ENCODE data around the gene PLGRKT.
"Not testable (repeated sequence)": the region's sequence is repeated elsewhere in the genome, so short reads cannot be mapped to it uniquely, and the experiment has no call there.

PLGRKT gene

GRCh38 chr9:5470122-5470521 lies 32.4 kb upstream of the PLGRKT start:
- FAIRE-seq (no peak), DNase-seq (ENCODE audit: insufficient read length) (no peak)
- no peak for TF ChIP-seq POLR2AphosphoS5 (IDR thresholded peaks at IDR 0.05; ENCODE audit: low read depth, low read length)
- TF ChIP-seq TAF1 (IDR thresholded peaks at IDR 0.05; ENCODE audit: borderline replicate concordance, low read depth, low read length): no peak
- no peak for TF ChIP-seq POLR2A (IDR thresholded peaks at IDR 0.05; ENCODE audit: low read depth, low read length)

GRCh38 chr9:5468850-5469249 lies 31.1 kb upstream of the PLGRKT start:
- TF ChIP-seq POLR2AphosphoS5 (IDR thresholded peaks at IDR 0.05; ENCODE audit: low read depth, low read length) (no peak), POLR2A (IDR thresholded peaks at IDR 0.05; ENCODE audit: low read depth, low read length) (no peak), TAF1 (IDR thresholded peaks at IDR 0.05; ENCODE audit: borderline replicate concordance, low read depth, low read length) (no peak)
- DNase-seq (ENCODE audit: insufficient read length) (no peak), FAIRE-seq (no peak)

GRCh38 chr9:5466766-5467165 lies 29.0 kb upstream of the PLGRKT start:
- DNase-seq (ENCODE audit: insufficient read length) (no peak), FAIRE-seq (no peak)
- TF ChIP-seq POLR2A (IDR thresholded peaks at IDR 0.05; ENCODE audit: low read depth, low read length) (no peak), POLR2AphosphoS5 (IDR thresholded peaks at IDR 0.05; ENCODE audit: low read depth, low read length) (no peak), TAF1 (IDR thresholded peaks at IDR 0.05; ENCODE audit: borderline replicate concordance, low read depth, low read length) (no peak)

DNA sequence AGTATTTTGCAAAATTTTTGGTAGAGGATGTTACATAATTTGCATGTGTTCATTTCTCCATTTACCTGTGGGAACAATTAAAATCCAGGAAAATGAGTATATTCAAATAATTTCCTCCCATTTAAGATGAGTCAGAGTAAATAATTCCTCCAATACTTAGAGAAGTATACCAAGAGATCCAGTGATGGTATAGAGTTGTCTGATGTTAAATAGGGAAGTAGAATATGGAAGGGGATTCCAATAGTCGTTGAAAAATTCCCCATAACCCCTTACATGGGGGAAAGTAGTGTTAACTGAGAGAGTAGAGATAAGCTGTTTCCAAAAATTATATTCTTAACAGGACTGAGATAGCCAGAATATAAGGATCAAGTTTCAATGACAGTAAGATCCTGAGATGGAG lies 28.3 kb upstream of the PLGRKT start:
- TF ChIP-seq POLR2A (IDR thresholded peaks at IDR 0.05; ENCODE audit: low read depth, low read length) (no peak), POLR2AphosphoS5 (IDR thresholded peaks at IDR 0.05; ENCODE audit: low read depth, low read length) (no peak)
- DNase-seq (ENCODE audit: insufficient read length) (no peak), FAIRE-seq (no peak)

GRCh38 chr9:5464831-5465330 lies 27.2 kb upstream of the PLGRKT start:
- not testable (repeated sequence) for DNase-seq (ENCODE audit: insufficient read length)
- peak; percentile 53 for FAIRE-seq

DNA sequence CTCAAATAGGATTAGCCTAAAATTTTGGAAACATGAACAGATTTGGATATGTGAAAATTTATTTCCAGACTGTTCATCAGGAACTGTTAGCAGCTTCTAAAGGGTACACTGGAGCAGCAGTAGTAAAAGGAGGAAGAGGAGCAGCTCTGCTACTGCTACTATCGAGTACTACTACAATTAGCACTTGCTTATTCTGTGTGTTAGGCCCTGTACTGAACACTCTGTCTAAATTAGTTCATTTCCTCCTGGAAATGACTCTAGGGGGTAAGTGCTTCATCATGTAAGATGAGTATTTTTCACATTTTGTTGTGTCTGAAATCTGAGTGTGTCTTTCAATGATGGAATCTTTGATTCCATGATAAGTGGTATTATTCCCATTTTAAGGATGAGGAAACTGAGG lies 22.4 kb upstream of the PLGRKT start:
- no peak for TF ChIP-seq TAF1 (IDR thresholded peaks at IDR 0.05; ENCODE audit: borderline replicate concordance, low read depth, low read length)
- peak; percentile 70 for FAIRE-seq

GRCh38 chr9:5459289-5459829 lies 21.6 kb upstream of the PLGRKT start:
- DNase-seq (ENCODE audit: insufficient read length): no peak
- FAIRE-seq: peak; percentile 95
- no peak for TF ChIP-seq POLR2A (IDR thresholded peaks at IDR 0.05; ENCODE audit: low read depth, low read length)
- no peak for TF ChIP-seq TAF1 (IDR thresholded peaks at IDR 0.05; ENCODE audit: borderline replicate concordance, low read depth, low read length)
- no peak for TF ChIP-seq POLR2AphosphoS5 (IDR thresholded peaks at IDR 0.05; ENCODE audit: low read depth, low read length)

More for the DNA sequence above, 22.4 kb upstream of the PLGRKT start:
- DNase-seq (ENCODE audit: insufficient read length): no peak

GRCh38 chr9:5455181-5455580 lies 17.5 kb upstream of the PLGRKT start:
- no peak for DNase-seq (ENCODE audit: insufficient read length)
- FAIRE-seq: peak; percentile 60
- TF ChIP-seq POLR2AphosphoS5 (IDR thresholded peaks at IDR 0.05; ENCODE audit: low read depth, low read length): no peak
- TF ChIP-seq POLR2A (IDR thresholded peaks at IDR 0.05; ENCODE audit: low read depth, low read length): no peak
- no peak for TF ChIP-seq TAF1 (IDR thresholded peaks at IDR 0.05; ENCODE audit: borderline replicate concordance, low read depth, low read length)

DNA sequence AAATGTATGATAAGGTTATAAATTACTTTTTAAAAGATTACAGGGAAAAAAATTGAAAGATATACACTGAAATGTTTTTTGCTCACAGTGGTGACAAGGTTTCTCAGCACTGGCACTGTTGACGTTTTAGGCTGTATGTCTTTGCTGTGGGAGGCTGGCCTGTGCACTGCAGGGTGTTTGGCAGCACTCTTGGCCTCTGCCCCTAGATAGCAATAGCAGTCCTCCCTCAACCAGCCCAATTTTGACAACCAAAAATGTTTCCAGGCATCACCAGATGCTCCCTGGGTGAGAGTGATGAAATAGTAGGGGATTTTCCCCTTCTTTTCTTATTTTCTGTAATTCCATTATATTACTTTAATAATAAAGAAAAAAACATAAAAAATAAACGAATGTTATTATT lies 15.9 kb upstream of the PLGRKT start:
- TF ChIP-seq POLR2AphosphoS5 (IDR thresholded peaks at IDR 0.05; ENCODE audit: low read depth, low read length) (no peak), TAF1 (IDR thresholded peaks at IDR 0.05; ENCODE audit: borderline replicate concordance, low read depth, low read length) (no peak), POLR2A (IDR thresholded peaks at IDR 0.05; ENCODE audit: low read depth, low read length) (no peak)
- DNase-seq (ENCODE audit: insufficient read length): no peak
- FAIRE-seq: peak; percentile 42

DNA sequence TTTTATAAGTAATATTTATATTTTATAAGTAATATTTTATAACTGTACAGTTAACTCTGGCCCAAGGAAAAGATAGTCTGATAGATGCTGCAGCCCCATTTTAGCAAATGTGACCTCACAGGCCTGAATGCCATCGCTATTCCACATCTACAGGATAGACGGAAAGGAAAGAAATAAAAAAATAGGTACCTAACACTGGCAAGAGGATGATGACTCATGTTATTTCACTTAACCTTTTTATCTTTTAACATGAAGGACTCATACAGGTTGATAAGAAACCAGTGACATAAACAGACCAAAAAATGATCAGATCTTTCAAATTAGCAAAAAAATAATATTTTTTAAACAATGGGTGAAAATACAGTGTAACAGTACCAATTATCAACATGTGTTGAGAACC lies 15.3 kb upstream of the PLGRKT start:
- FAIRE-seq: no peak
- TF ChIP-seq TAF1 (IDR thresholded peaks at IDR 0.05; ENCODE audit: borderline replicate concordance, low read depth, low read length) (no peak), POLR2A (IDR thresholded peaks at IDR 0.05; ENCODE audit: low read depth, low read length) (no peak), POLR2AphosphoS5 (IDR thresholded peaks at IDR 0.05; ENCODE audit: low read depth, low read length) (no peak)
- no peak for DNase-seq (ENCODE audit: insufficient read length)

DNA sequence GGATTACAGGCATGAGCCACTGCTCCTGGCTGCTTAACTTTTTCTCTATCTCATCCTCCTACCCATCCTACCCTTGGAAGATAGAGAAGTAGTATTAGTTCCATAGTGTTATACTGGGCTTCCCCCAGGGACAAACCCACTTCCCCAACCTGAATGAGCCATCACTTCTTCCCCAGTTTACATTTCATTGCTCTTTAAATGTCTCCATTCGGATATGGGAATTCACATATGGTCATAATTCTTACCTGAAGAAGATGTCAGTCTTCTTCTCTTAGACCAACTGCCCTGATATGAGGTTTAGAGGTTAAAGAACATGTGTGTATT lies 14.5 kb upstream of the PLGRKT start:
- DNase-seq (ENCODE audit: insufficient read length) (no peak), FAIRE-seq (no peak)
- TF ChIP-seq POLR2A (IDR thresholded peaks at IDR 0.05; ENCODE audit: low read depth, low read length): no peak
- no peak for TF ChIP-seq POLR2AphosphoS5 (IDR thresholded peaks at IDR 0.05; ENCODE audit: low read depth, low read length)
- no peak for TF ChIP-seq TAF1 (IDR thresholded peaks at IDR 0.05; ENCODE audit: borderline replicate concordance, low read depth, low read length)

- FAIRE-seq (peak; percentile 97), DNase-seq (ENCODE audit: insufficient read length) (no peak)
- TF ChIP-seq POLR2AphosphoS5 (IDR thresholded peaks at IDR 0.05; ENCODE audit: low read depth, low read length): peak; percentile 82
- peak; percentile 81 for TF ChIP-seq TAF1 (IDR thresholded peaks at IDR 0.05; ENCODE audit: borderline replicate concordance, low read depth, low read length)
- TF ChIP-seq POLR2A (IDR thresholded peaks at IDR 0.05; ENCODE audit: low read depth, low read length): peak; percentile 94
These were observed 12.8 kb upstream of the PLGRKT start, which contains the start of gene CD274 for GRCh38 chr9:5450359-5451091. Gene CD274, plus strand, starts transcription at chr9:5450542. Its CDS starts 5,572 bp downstream, at chr9:5456114.

All from GM12892 (cell line).